Measurements from ENCODE around the gene GUCY1B1.

GUCY1B1 gene

GRCh38 chr4:155854582-155855226 is 95.9 kb downstream of the GUCY1B1 start:
- DNase-seq (ENCODE audit: low read depth) = no peak
- no peak overlapping the region for H3K4me3 ChIP-seq (ENCODE audit: low read depth, low read length)

DNA sequence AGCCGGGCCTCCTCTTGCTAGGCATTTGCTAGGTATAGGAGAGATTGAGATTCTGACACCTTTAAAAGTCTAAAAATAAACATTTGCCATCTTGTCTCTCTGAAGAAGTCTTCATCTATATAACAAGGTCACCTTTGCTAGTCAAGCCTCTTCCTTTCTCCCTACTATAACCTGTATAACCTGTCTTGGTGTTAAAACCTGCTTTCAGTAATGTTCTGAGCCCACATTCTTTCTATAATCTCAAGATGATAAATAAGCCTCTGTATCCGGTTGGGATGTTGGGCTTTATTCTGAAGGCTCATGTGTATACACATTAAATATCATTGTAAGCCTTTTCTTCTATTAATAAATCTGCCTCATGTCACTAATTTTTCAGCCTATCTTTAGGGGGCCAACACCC is 97.1 kb downstream of the GUCY1B1 start:
- no peak overlapping the region for H3K4me3 ChIP-seq (ENCODE audit: low read depth, low read length)
- TF ChIP-seq, protein P1, sequence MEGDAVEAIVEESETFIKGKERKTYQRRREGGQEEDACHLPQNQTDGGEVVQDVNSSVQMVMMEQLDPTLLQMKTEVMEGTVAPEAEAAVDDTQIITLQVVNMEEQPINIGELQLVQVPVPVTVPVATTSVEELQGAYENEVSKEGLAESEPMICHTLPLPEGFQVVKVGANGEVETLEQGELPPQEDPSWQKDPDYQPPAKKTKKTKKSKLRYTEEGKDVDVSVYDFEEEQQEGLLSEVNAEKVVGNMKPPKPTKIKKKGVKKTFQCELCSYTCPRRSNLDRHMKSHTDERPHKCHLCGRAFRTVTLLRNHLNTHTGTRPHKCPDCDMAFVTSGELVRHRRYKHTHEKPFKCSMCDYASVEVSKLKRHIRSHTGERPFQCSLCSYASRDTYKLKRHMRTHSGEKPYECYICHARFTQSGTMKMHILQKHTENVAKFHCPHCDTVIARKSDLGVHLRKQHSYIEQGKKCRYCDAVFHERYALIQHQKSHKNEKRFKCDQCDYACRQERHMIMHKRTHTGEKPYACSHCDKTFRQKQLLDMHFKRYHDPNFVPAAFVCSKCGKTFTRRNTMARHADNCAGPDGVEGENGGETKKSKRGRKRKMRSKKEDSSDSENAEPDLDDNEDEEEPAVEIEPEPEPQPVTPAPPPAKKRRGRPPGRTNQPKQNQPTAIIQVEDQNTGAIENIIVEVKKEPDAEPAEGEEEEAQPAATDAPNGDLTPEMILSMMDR (IDR thresholded peaks at IDR 0.05; ENCODE audit: low read depth, low read length, missing control alignments) = no peak
- in situ Hi-C loops (cut with HindIII; ENCODE audit: low sequenced_read_pairs) = no loop called here
- no peak for DNase-seq (ENCODE audit: low read depth)

More at GRCh38 chr4:155854582-155855226, 95.9 kb downstream of the GUCY1B1 start:
- TF ChIP-seq, protein P1 (IDR thresholded peaks at IDR 0.05; ENCODE audit: low read depth, low read length, missing control alignments) = no peak
- in situ Hi-C loops (cut with HindIII; ENCODE audit: low sequenced_read_pairs) = no loop called here
